Body of pancreas (tissue), 4 donors: ENCODE results near the gene TBC1D7.

Source experiments
- POLR2A ChIP-seq, 3 donors: fragments of 450-650 bp; IDR thresholded peaks; one replicate each; pipeline ENCODE4 v1.6.1; 2016; ENCODE audit warnings: antibody characterized with exemption in 3 of 3, mild to moderate bottlenecking in 2 of 3
- TF ChIP-seq, protein P1 (sequence below), 7 experiments: fragments of 450-650 bp in 4 of 7; fragments of 200-600 bp in 3 of 7; sonication (generic) in 3 of 7; IDR thresholded peaks; one replicate each; pipeline ENCODE4 v1.5.1; 2016 to 2019; ENCODE audit warnings: antibody characterized with exemption in 7 of 7

DNA sequence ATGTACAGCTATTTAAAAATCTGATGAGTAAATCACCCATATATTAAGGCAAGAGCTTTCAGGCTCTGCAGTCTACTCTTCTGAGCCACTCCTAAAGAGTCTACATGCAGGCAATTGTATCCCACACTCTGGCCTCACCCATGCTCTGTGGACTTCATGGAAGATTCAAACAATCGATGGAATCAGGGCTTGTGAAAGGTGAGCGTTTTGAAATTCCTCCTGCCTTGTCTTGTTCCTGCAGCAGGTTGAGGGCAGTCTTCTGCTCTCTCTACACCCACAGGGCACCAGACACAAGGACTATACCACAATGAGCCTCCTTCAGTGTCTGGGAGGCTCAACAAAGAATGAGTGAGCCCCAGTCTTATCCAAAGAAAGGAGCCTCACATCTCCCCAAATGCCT lies 51.1 kb downstream of the TBC1D7 start:
- TF ChIP-seq, protein P1, sequence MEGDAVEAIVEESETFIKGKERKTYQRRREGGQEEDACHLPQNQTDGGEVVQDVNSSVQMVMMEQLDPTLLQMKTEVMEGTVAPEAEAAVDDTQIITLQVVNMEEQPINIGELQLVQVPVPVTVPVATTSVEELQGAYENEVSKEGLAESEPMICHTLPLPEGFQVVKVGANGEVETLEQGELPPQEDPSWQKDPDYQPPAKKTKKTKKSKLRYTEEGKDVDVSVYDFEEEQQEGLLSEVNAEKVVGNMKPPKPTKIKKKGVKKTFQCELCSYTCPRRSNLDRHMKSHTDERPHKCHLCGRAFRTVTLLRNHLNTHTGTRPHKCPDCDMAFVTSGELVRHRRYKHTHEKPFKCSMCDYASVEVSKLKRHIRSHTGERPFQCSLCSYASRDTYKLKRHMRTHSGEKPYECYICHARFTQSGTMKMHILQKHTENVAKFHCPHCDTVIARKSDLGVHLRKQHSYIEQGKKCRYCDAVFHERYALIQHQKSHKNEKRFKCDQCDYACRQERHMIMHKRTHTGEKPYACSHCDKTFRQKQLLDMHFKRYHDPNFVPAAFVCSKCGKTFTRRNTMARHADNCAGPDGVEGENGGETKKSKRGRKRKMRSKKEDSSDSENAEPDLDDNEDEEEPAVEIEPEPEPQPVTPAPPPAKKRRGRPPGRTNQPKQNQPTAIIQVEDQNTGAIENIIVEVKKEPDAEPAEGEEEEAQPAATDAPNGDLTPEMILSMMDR (IDR thresholded peaks at IDR 0.05): no peak
- no peak for TF ChIP-seq POLR2A (IDR thresholded peaks at IDR 0.05)
